Stomach (tissue), 4 donors: Measurements from ENCODE around the gene SLC7A11.
A peak's percentile ranks its signal among the peaks of the same experiment; 100 is the strongest.

Experiments
- CTCF ChIP-seq, 7 experiments: fragments of 450-650 bp in 4 of 7; fragments of 200-600 bp in 3 of 7; sonication (generic) in 3 of 7; IDR thresholded peaks; one replicate each; pipeline ENCODE4 v1.5.1; 2016 to 2019; ENCODE audit warnings: antibody characterized with exemption in 7 of 7, control low read depth in 2 of 7, mild to moderate bottlenecking in 1 of 7
- POLR2AphosphoS5 ChIP-seq, 3 donors: sonication (generic); formaldehyde crosslinking; IDR thresholded peaks; one replicate each; pipeline ENCODE4 v1.6.1; 2016; ENCODE audit warnings: antibody characterized with exemption in 3 of 3

DNA sequence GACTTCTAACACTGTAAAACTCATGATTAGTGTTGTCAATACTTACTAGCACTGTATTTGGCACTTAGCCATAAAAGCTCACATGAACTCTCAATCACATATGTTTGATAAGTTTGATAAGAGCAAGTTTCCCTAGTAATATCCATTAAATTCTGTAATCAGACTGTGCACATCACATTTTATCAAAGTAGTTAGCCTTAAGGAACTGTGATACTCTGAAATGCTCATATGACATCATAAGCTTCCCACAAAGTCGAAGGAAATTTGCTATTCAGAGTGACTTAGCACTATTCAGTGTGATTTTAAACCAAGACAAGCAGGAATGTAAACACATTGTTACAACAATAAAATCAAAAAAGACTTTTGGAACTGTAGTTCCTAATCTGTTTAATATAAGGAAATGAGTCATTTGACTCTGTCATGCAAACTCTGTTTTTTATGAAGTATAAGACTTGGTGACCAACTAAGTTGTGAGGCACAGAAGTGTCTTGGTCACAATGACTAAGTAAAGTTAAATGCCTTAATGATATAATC lies 6.7 kb downstream of the SLC7A11 start:
- TF ChIP-seq CTCF (IDR thresholded peaks at IDR 0.05) (no peak), POLR2AphosphoS5 (IDR thresholded peaks at IDR 0.05) (peak in 2 of 3 donors; percentile 36 to 78)
